ENCODE results near the gene GNG7.

DNA sequence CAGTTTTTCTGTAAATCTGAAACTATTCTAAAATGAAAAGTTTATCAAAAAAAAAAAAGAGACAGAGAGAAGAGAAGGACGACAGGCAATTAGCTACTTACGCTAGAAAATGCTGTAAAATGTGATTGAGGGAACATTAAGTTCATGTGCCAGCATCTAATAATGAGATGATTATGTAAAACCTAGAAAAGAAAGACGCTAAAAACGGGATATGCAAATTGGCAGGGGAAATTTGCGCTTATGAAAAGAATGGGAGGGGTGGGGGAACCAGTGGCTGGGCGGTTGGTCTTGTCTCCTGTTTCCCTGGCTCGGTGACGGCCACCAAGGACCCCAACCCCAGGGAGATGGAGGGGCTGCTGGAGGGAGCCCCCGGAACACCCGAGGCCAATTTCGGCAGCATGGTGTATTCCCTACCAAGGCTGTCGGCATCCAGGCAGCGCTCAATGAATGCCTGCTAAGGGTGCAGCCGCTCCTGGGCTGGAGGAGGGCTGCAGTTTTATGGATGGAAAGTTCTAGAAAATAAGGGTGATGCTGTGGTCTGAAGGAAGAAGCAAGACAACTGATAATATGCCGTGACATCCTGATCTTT lies 34.2 kb downstream of the GNG7 start:
- TF ChIP-seq FOXP2 (optimal IDR thresholded peaks at IDR 0.05; ENCODE audit: control extremely low read depth, extremely low read length, insufficient read depth), result no peak
- TF ChIP-seq EZH2 (IDR thresholded peaks at IDR 0.05), result no peak
